GM21529 (cell line): ENCODE measurements around the gene GRID1.

Experiments used
- ATAC-seq: cut with Tn5 transposase; IDR thresholded peaks from one replicate; pipeline ENCODE4 v1.9.1; 2021; ENCODE audit not compliant: unreplicated experiment

The GRID1 gene

GRCh38 chr10:86218160-86218559 is 148.4 kb downstream of the GRID1 start:
- no peak for ATAC-seq

- no peak for ATAC-seq
Observed at GRCh38 chr10:86217371-86218080, 149.1 kb downstream of the GRID1 start.

- no peak for ATAC-seq
Observed at GRCh38 chr10:86216886-86217285, 149.7 kb downstream of the GRID1 start.

DNA sequence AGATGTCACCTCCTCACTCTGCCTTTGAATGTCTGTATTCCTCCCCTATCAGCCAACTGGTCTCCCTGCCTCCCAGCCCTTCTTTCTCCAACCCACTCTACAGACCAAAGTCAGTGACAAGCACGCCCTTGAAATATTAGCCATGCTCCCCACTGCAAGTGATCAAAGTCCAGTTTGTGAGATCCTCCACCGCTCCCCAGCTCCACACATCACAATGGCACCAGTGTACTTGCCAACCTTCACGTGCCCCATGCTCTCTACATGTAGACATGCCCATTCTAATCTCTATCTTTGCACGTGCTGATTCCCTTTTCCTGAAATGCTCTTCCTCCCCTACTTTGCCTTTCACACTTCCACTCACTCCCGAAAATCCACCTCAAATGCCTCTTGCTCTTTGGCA is 150.9 kb downstream of the GRID1 start:
- ATAC-seq = no peak

DNA sequence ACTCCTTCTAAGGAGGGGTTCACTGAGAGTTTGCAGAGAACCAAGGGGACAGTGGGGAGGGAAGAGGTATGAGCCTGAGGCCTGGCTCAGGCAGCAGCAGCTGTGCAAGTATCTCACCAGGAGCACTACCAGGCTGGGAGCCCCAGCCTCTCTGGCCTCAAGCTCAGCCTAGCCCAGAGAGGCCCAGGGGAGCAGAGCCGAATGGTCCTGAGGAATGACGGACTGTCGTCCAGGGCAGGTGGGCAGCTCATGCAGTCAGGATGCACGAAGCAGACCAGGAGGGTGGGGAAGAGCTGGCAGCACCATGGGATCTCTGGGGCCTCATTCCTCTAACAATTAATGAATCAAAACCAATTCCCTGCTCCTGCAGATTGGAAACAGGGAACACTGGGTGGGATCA is 151.5 kb downstream of the GRID1 start:
- ATAC-seq = no peak

DNA sequence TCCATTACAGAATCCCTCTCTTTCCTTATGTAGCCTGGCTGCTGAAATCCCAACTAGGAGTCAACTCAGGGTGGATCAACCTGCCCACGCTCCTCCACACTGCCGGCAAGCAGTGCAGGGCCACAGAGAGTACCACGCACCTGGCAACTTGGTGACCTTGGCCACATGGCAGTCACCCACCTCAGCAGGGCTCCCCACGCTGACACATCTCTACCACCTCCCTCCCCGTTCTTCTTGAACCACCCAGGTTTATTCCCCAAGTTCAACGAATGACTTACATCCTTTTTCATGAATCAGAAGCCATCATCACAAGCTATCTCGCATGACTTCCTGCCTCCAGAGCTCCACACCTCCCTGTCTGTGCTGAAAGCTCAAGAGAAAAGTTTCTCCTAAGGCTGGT is 153.4 kb downstream of the GRID1 start:
- no peak for ATAC-seq

DNA sequence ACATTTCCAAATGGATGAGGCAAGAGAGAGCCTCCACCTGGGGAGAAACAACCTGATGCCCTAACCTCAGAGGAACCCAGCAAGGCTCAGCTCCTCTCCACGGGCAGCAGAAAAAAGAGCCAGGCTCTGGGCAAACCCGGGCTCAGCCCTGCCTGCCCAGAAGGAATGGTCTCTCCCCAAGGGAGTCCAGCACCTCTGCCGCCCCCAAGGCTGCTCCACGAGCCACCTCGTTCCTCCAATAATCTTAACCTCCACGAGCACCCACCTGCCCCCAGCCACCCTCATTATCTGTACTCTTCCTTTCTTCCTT is 154.2 kb downstream of the GRID1 start:
- ATAC-seq = no peak

DNA sequence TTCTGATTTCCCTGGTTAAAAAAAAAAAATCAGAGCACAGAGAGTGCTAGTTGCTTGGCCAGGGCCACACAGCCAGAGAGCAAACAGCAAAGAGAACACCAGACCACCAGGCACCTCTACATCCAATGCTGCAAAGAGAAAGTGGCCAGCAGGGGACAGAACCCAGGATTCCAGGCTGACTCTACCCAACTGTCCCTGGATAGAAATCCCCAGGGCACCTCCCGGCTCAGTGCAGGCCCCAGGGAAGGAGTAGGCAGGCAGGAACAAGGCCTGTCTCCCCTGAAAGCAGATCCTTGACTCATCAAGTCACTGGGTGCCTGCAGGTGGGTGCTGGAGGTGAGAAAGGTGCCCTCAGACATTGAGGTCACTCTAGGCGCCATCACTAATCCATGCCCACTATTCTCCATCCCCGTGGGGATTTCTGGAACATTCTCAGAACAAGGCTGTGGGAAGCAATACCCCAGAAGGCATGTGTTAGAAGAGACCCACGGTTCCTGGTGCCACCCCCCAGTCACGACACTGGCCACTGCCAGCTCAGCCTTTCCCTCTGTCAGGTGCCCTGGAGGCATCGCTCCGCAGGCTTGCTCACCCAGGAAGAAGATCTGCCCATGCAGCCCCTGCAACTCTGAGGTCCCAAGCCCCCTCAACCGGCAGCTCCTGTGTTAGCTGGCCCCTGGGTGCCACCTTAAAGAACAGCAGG is 154.8 kb downstream of the GRID1 start:
- no peak for ATAC-seq

GRCh38 chr10:86210416-86210815 is 156.2 kb downstream of the GRID1 start:
- no peak for ATAC-seq

DNA sequence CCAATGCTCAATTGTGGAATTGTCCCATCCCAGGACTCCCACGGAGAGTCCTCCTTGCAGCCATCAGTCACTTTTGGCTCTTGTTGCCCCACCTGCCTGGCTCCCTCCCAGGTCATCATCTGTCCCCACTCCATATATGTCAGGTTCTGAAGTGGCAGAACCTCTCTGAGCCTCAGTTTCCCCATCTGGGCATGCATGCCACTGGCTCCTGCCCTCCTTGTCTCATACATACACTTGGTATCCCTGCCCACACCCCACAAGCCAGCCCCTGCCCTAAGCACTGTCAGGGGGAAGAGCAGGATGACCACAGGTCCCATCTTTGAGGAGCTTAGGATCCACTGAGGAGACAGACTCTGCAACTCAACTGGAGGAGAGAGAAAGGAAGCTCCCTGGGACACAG is 156.9 kb downstream of the GRID1 start:
- no peak for ATAC-seq

DNA sequence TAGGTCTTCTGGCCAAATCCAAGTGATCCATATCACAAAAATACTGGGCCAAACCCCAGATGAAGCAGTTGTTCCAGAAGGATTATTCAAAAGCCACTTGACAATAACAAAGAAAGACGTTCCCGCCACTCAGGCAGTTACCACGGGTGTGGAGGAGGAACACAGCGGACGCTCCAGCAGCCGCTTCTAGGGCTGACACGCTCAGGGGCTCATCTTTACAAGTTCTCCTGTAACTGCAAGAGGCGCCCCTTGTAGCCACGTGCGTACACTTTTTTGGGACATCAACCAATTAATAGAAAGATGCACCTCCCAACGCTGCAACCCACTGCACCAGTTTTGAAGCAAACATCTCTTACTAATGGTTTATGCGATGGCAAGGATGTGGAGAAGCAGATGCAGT is 159.4 kb downstream of the GRID1 start:
- ATAC-seq = no peak

DNA sequence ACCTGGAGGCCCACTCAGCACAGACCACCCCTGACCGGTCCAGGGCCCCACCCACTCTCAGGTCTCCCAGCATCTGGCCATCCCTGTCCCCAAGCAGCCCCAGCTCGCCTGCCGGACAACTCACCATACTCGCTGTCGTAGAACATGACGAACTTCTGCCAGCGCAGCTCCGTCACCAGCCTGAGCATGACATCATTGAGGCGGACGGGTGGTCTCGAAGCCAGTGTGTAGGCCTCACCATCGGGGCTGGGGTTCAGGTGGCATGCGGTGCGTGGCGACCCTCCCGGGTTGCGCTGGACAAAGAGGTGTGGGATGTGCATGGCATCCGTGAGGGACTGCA is 160.4 kb downstream of the GRID1 start:
- ATAC-seq = no peak

DNA sequence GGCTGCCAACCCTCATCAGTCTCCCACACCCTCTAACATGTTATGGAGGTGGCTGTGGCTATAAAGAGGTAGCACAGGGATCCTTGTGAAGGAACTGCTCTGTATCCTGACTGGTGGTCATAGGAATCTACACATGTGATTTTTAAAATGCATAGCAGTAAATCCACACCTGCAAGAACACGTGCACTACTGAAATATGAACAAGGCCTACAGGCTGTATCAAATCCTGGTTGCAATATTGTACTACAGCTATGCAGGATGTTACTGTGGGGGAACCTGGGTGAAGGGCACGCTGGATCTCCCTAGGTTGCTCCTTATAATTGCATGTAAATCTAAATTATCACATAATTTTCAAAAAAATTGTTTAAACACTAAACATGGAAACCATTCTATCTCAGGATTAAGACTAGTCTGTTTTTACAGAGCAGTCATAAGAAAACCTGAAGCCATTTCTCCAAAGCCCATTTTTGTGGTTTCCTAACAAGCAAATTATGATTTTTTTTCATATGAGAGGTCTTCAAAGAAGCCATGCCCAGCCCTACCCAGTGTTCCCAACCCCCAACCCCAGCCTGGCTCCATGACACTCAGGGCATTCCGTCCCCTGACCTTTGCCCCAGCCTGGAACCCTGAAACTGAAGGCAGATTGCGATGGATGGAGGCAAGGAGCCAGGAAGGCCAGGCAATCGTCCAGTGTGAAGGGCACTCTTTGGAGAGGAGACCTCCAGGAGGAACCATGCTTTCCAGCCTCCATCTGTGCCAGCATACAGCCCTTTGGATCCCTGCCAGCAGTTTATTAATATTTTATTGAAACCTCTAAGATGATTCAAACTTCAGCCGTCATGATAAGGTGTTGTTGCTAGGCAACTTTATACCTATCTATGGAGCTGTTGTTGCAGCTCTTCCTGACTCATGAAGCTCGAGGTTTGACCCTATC is 161.0 kb downstream of the GRID1 start:
- no peak for ATAC-seq

DNA sequence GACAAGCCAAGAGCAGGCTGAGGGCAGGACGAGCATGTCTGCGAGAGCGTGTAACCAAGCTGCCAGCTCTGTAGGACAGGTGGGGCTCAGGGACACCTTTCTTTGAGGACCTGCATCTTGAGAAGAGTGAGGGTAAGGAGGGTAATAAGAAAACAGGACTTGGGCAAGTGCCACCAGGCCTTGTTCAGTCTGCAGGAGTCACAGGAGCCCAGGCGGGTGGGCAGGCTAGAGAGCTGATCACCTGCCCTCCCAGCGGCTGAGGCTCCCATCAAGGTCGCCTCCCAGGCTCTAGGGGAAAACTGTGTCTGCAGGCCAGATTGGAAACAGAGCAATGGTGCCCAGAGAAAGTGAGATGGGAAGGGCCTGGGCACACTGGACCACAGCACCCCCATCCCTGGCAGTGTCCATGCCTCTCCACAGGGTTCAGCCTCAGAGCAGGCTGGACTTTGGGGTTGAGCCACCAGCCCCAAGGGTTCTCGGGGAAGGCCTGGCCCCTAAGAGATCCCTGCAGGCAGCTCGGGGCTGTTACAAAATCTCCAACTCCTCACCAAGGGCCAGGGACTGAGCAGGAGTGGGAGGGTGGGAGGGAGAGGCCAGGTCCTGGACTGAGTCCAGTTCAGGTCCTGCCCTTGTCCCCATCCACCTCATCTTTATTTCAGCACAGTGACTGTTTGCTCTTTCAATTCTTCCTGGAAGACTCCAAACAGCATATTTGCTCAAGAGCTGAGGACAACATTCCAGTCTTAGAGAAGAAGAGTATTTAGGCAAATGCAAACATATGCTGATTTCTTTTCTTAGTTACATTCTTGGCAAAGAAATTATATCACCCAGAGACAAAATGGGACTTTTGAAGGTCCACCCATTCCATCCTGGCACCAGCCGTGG is 161.9 kb downstream of the GRID1 start:
- no peak for ATAC-seq

GRCh38 chr10:86203162-86203905 is 163.3 kb downstream of the GRID1 start:
- ATAC-seq = no peak

- no peak for ATAC-seq
Observed at GRCh38 chr10:86202226-86202735, 164.3 kb downstream of the GRID1 start.

- ATAC-seq = no peak
Observed at GRCh38 chr10:86200867-86201266, 165.7 kb downstream of the GRID1 start.

GRCh38 chr10:86200269-86200668 is 166.3 kb downstream of the GRID1 start:
- ATAC-seq = no peak

GRCh38 chr10:86199041-86199440 is 167.6 kb downstream of the GRID1 start:
- ATAC-seq = no peak

DNA sequence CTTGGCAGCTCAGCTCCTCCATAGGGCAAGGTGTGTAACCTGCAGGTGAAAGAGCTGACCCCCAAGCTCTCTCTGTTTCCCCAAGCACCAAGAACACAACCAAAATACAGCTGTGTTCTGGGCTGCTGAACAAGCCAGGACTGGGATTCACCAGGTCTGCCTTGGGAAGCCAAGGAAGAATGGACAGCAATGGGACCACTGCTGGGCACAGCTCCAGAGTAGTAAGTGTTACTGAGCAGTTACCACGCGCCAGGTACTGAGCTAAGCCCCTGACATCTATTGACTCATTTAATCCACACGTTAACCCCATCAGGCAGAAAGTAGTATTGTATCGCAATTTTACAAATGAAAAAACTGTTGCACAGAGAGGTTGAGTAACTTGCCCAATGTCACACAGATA is 168.3 kb downstream of the GRID1 start:
- ATAC-seq = no peak
